WTC11 (cell line): Measurements from ENCODE around the gene LSM7. TPM values are rescaled to one million over a fixed set of nuclear protein-coding genes. Genes with fewer than 3 reads are reported as not detected.

Experiments
- ATAC-seq: fragments of 200-7000 bp; cut with Tn5 transposase; 2 replicates; pipeline ENCODE4 v1.10.0; 2021; ENCODE audit warnings: mild to moderate bottlenecking, moderate library complexity
- CTCF ChIA-PET: fragments of 300-600 bp; sonication (Branson Sonifier 250); formaldehyde crosslinking; loops from one replicate; lab custom pipeline; 2021; ENCODE audit warnings: antibody characterized with exemption; lab: Charles Lee
- POLR2A ChIA-PET: fragments of 350-600 bp; sonication (Branson Sonifier 250); formaldehyde crosslinking; loops from one replicate; lab custom pipeline; 2021; ENCODE audit warnings: antibody characterized with exemption; lab: Charles Lee
- DNase-seq: peaks from one replicate; pipeline ENCODE4 v3.0.0; 2021; ENCODE audit warnings: low spot score
- H3K27ac Mint-ChIP-seq: 2 replicates; pipeline ENCODE4 v1.8.0; 2021; ENCODE audit warnings: mixed read lengths
- H3K27me3 Mint-ChIP-seq: 2 replicates; pipeline ENCODE4 v1.8.0; 2021; ENCODE audit warnings: low read depth, mild to moderate bottlenecking, moderate library complexity, mixed read lengths
- H3K36me3 Mint-ChIP-seq: 2 replicates; pipeline ENCODE4 v1.8.0; 2021; ENCODE audit warnings: mixed read lengths
- H3K4me1 Mint-ChIP-seq: 2 replicates; pipeline ENCODE4 v1.8.0; 2022; ENCODE audit warnings: mixed read lengths
- H3K4me3 Mint-ChIP-seq: 2 replicates; pipeline ENCODE4 v1.8.0; 2021; ENCODE audit warnings: mild to moderate bottlenecking, moderate library complexity, mixed read lengths
- H3K9me3 Mint-ChIP-seq: 2 replicates; pipeline ENCODE4 v1.8.0; 2021; ENCODE audit warnings: mixed read lengths
- CBFB ChIP-seq: sonication (generic); formaldehyde crosslinking; IDR thresholded peaks from 2 replicates; pipeline ENCODE4 v1.8.1; 2022; ENCODE audit warnings: mild to moderate bottlenecking, low read depth, missing genetic modification reagents
- ELF4 ChIP-seq: sonication (generic); formaldehyde crosslinking; IDR thresholded peaks from 2 replicates; pipeline ENCODE4 v1.8.1; 2022; ENCODE audit warnings: low read depth, mild to moderate bottlenecking, moderate library complexity, missing genetic modification reagents
- FOXK1 ChIP-seq: sonication (generic); formaldehyde crosslinking; IDR thresholded peaks from 2 replicates; pipeline ENCODE4 v1.8.0; 2022; ENCODE audit warnings: mild to moderate bottlenecking, moderate library complexity, missing genetic modification reagents
- GRHL2 ChIP-seq: fragments of 250-450 bp; sonication (Bioruptor Pico); IDR thresholded peaks from 2 replicates; pipeline ENCODE4 v1.8.0; 2022; ENCODE audit warnings: mild to moderate bottlenecking, moderate library complexity; ENCODE audit not compliant: insufficient replicate concordance, severe bottlenecking
- GTF2I ChIP-seq: fragments of 250-450 bp; sonication (Bioruptor Pico); conservative IDR thresholded peaks from 2 replicates; pipeline ENCODE4 v1.4.0; 2021; ENCODE audit warnings: mild to moderate bottlenecking
- IRF2 ChIP-seq: sonication (generic); formaldehyde crosslinking; IDR thresholded peaks from 2 replicates; pipeline ENCODE4 v1.8.0; 2022; ENCODE audit warnings: low read depth, missing genetic modification reagents, borderline replicate concordance
- KAT7 ChIP-seq: sonication (generic); formaldehyde crosslinking; IDR thresholded peaks from 2 replicates; pipeline ENCODE4 v1.8.1; 2023; ENCODE audit warnings: missing genetic modification reagents, mild to moderate bottlenecking, borderline replicate concordance
- NR3C1 ChIP-seq: sonication (generic); formaldehyde crosslinking; conservative IDR thresholded peaks from 2 replicates; pipeline ENCODE4 v1.8.1; 2023; ENCODE audit warnings: low read depth, mild to moderate bottlenecking, missing genetic modification reagents
- OVOL2 ChIP-seq: fragments of 250-450 bp; sonication (Bioruptor Pico); IDR thresholded peaks from 2 replicates; pipeline ENCODE4 v1.9.0; 2021; ENCODE audit warnings: mild to moderate bottlenecking, borderline replicate concordance
- TEAD1 ChIP-seq: sonication (generic); formaldehyde crosslinking; IDR thresholded peaks from 2 replicates; pipeline ENCODE4 v1.8.0; 2022; ENCODE audit warnings: mild to moderate bottlenecking, missing genetic modification reagents
- ZBTB21 ChIP-seq: sonication (generic); formaldehyde crosslinking; IDR thresholded peaks from 2 replicates; pipeline ENCODE4 v1.8.1; 2023; ENCODE audit warnings: mild to moderate bottlenecking, missing genetic modification reagents, borderline replicate concordance
- ZNF263 ChIP-seq: sonication (generic); formaldehyde crosslinking; IDR thresholded peaks from 2 replicates; pipeline ENCODE4 v1.8.1; 2022; ENCODE audit warnings: low read depth, mild to moderate bottlenecking, moderate library complexity, missing genetic modification reagents
- ZNF317 ChIP-seq: sonication (generic); formaldehyde crosslinking; IDR thresholded peaks from 2 replicates; pipeline ENCODE4 v1.8.1; 2023; ENCODE audit warnings: low read depth, mild to moderate bottlenecking, moderate library complexity, missing genetic modification reagents, borderline replicate concordance
- total RNA-seq: library from RNA; stranded (reverse); gene quantifications from 3 replicates; pipeline ENCODE4 v1.2.3, GENCODE V29; 2021
- TF ChIP-seq, protein P1 (sequence below): sonication (generic); formaldehyde crosslinking; IDR thresholded peaks from 2 replicates; pipeline ENCODE4 v1.8.1; 2023; ENCODE audit warnings: mild to moderate bottlenecking, missing genetic modification reagents, moderate library complexity
- TF ChIP-seq, protein P2 (sequence below): sonication (generic); formaldehyde crosslinking; IDR thresholded peaks from 2 replicates; pipeline ENCODE4 v1.8.0; 2023; ENCODE audit warnings: missing genetic modification reagents, mild to moderate bottlenecking, borderline replicate concordance
- TF ChIP-seq, protein P3 (sequence below): sonication (generic); formaldehyde crosslinking; IDR thresholded peaks from 2 replicates; pipeline ENCODE4 v1.8.1; 2022; ENCODE audit warnings: low read depth, missing genetic modification reagents, borderline replicate concordance
- TF ChIP-seq, protein P4 (sequence below): sonication (generic); formaldehyde crosslinking; IDR thresholded peaks from 2 replicates; pipeline ENCODE4 v1.8.0; 2022; ENCODE audit warnings: mild to moderate bottlenecking, missing genetic modification reagents
- TF ChIP-seq, protein P5 (sequence below): sonication (generic); formaldehyde crosslinking; IDR thresholded peaks from 2 replicates; pipeline ENCODE4 v1.8.0; 2023; ENCODE audit warnings: mild to moderate bottlenecking, missing genetic modification reagents
- TF ChIP-seq, protein P6 (sequence below): sonication (generic); formaldehyde crosslinking; conservative IDR thresholded peaks from 2 replicates; pipeline ENCODE4 v1.8.1; 2022; ENCODE audit warnings: mild to moderate bottlenecking, missing genetic modification reagents

LSM7 gene
- total RNA-seq, 1 experiment from 2014 or later: 245 TPM

DNA sequence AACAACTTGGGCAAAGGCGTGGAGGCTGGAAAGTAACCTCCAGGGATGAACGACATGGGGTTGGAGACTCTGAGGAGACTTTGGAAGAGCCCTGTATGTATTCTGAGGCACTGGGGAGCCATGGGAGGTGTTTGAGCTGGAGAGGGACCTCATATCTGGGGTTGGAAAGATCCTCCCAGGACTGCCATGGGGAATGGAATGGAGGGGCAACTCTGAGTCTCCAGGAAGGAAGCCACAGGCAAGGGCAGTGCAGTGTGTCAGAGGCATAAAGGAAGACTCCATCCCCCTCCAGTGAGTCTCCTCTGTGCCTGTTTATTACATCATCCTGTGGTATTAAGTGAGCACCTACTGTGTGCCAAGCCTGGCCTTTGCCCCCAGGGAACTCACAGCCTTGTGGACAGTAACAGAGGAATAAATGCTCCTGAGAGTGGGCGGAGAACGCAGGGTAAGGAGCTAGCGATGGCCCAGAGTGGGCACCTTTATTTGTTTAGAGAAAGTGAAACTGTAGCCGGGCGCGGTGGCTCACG is 54.1 kb downstream of the LSM7 start:
- ChIA-PET CTCF (interaction anchor here (0.5 to 4.4 kb wide), 23 partner anchors 13 to 523 kb away, joined by 3 to 42 read pairs (median 4); partner anchors contain the start of gene LSM7), POLR2A (interaction anchor here (0.5 to 0.9 kb wide), 2 partner anchors 21 to 471 kb away, joined by 3 to 5 read pairs; no protein-coding TSS in a partner anchor)
- no peaks in the 10 kb centered on the region for H3K9me3 Mint-ChIP-seq
- no peak for ATAC-seq
- no peak for DNase-seq
- H3K36me3 Mint-ChIP-seq: peaks cover 8% of the 10 kb centered on the region
- H3K4me1 Mint-ChIP-seq: peaks cover 22% of the 10 kb centered on the region
- peak overlapping the region; percentile 98 for H3K27ac Mint-ChIP-seq
- TF ChIP-seq CBFB (0 out of 2 replicates have a peak, but pooled peaks have one; percentile 5), ZBTB21 (CRISPR knock-in tag) (no peak), OVOL2 (no peak)
- peak overlapping the region; percentile 59 for H3K4me3 Mint-ChIP-seq
- H3K27me3 Mint-ChIP-seq: no peaks in the 10 kb centered on the region; the same call in 1 of the 2 replicates

DNA sequence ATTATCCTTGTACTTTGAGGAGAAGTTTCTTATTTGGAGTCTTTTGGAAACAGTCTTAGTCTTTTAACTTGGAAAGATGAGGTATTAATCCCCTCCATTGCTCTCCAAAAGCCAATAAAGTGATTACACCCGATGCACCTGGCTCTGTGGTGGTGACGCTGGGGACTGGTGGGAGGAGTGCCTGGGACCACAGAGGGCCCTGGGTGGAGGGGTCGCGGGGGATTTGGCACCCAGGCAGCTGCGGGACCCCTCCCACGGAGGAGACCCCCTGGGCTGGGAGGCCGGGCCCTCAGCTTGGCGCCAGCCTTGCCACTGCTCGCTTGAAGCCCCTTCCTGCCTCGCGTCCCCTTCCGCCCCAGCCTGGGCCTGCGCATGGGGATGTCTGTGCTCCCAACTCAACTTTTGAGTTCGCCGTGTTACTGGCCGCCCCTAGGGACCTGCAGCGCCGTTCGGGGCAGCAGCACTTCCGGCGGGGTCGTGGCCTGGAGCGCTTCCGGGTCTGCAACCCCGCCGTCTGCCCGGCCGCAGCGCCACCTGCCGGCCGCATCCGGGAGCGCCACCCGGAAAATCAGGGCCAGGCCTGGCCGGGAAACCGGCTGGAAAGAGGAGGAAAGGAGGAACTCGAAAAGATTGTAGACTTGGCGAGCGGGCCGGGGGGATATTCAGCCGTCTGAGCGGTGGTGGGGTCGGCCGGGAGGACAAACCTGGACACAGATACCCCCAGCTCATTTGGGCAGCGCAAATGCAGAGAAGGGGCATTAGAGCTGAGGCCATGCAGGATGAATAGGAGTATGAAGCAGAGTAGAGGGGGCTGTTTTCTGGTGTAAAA is 54.8 kb downstream of the LSM7 start:
- ChIA-PET CTCF (interaction anchor here (0.5 to 3.0 kb wide), 11 partner anchors 12 to 127 kb away, joined by 3 to 42 read pairs (median 9); no protein-coding TSS in a partner anchor), POLR2A (no interaction called here)
- DNase-seq: peak; percentile 89
- peak overlapping the region; percentile 59 for H3K4me3 Mint-ChIP-seq
- peak; percentile 61 for ATAC-seq
- H3K36me3 Mint-ChIP-seq: peaks cover 8% of the 10 kb centered on the region
- peak overlapping the region; percentile 98 for H3K27ac Mint-ChIP-seq
- H3K4me1 Mint-ChIP-seq: peaks cover 23% of the 10 kb centered on the region
- no peaks in the 10 kb centered on the region; the same call in 1 of the 2 replicates for H3K27me3 Mint-ChIP-seq
- no peaks in the 10 kb centered on the region for H3K9me3 Mint-ChIP-seq
- TF ChIP-seq NR3C1: peak; percentile 86; the same call in 1 of the 2 replicates
- TF ChIP-seq ZNF317: no peak
- TF ChIP-seq ELF4 (CRISPR knock-in tag): 0 out of 2 replicates have a peak, but pooled peaks have one; percentile 49
- peak; percentile 72 for TF ChIP-seq TEAD1 (CRISPR knock-in tag)
- peak; percentile 70; the same call in 1 of the 2 replicates for TF ChIP-seq FOXK1 (CRISPR knock-in tag)
- no peak for TF ChIP-seq GRHL2
- TF ChIP-seq KAT7: peak; percentile 69; the same call in 1 of the 2 replicates
- TF ChIP-seq, protein P1, sequence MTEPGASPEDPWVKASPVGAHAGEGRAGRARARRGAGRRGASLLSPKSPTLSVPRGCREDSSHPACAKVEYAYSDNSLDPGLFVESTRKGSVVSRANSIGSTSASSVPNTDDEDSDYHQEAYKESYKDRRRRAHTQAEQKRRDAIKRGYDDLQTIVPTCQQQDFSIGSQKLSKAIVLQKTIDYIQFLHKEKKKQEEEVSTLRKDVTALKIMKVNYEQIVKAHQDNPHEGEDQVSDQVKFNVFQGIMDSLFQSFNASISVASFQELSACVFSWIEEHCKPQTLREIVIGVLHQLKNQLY: no peak
- no peak for TF ChIP-seq IRF2 (CRISPR knock-in tag)
- 0 out of 2 replicates have a peak, but pooled peaks have one; percentile 57 for TF ChIP-seq ZNF263
- TF ChIP-seq, protein P2, sequence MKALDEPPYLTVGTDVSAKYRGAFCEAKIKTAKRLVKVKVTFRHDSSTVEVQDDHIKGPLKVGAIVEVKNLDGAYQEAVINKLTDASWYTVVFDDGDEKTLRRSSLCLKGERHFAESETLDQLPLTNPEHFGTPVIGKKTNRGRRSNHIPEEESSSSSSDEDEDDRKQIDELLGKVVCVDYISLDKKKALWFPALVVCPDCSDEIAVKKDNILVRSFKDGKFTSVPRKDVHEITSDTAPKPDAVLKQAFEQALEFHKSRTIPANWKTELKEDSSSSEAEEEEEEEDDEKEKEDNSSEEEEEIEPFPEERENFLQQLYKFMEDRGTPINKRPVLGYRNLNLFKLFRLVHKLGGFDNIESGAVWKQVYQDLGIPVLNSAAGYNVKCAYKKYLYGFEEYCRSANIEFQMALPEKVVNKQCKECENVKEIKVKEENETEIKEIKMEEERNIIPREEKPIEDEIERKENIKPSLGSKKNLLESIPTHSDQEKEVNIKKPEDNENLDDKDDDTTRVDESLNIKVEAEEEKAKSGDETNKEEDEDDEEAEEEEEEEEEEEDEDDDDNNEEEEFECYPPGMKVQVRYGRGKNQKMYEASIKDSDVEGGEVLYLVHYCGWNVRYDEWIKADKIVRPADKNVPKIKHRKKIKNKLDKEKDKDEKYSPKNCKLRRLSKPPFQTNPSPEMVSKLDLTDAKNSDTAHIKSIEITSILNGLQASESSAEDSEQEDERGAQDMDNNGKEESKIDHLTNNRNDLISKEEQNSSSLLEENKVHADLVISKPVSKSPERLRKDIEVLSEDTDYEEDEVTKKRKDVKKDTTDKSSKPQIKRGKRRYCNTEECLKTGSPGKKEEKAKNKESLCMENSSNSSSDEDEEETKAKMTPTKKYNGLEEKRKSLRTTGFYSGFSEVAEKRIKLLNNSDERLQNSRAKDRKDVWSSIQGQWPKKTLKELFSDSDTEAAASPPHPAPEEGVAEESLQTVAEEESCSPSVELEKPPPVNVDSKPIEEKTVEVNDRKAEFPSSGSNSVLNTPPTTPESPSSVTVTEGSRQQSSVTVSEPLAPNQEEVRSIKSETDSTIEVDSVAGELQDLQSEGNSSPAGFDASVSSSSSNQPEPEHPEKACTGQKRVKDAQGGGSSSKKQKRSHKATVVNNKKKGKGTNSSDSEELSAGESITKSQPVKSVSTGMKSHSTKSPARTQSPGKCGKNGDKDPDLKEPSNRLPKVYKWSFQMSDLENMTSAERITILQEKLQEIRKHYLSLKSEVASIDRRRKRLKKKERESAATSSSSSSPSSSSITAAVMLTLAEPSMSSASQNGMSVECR (CRISPR knock-in tag): 0 out of 2 replicates have a peak, but pooled peaks have one; percentile 72
- TF ChIP-seq, protein P3, sequence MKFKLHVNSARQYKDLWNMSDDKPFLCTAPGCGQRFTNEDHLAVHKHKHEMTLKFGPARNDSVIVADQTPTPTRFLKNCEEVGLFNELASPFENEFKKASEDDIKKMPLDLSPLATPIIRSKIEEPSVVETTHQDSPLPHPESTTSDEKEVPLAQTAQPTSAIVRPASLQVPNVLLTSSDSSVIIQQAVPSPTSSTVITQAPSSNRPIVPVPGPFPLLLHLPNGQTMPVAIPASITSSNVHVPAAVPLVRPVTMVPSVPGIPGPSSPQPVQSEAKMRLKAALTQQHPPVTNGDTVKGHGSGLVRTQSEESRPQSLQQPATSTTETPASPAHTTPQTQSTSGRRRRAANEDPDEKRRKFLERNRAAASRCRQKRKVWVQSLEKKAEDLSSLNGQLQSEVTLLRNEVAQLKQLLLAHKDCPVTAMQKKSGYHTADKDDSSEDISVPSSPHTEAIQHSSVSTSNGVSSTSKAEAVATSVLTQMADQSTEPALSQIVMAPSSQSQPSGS (CRISPR knock-in tag): no peak
- no peak for TF ChIP-seq GTF2I (CRISPR knock-in tag)
- TF ChIP-seq, protein P4, sequence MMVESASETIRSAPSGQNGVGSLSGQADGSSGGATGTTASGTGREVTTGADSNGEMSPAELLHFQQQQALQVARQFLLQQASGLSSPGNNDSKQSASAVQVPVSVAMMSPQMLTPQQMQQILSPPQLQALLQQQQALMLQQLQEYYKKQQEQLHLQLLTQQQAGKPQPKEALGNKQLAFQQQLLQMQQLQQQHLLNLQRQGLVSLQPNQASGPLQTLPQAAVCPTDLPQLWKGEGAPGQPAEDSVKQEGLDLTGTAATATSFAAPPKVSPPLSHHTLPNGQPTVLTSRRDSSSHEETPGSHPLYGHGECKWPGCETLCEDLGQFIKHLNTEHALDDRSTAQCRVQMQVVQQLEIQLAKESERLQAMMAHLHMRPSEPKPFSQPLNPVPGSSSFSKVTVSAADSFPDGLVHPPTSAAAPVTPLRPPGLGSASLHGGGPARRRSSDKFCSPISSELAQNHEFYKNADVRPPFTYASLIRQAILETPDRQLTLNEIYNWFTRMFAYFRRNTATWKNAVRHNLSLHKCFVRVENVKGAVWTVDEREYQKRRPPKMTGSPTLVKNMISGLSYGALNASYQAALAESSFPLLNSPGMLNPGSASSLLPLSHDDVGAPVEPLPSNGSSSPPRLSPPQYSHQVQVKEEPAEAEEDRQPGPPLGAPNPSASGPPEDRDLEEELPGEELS (CRISPR knock-in tag): 0 out of 2 replicates have a peak, but pooled peaks have one; percentile 62
- TF ChIP-seq, protein P5, sequence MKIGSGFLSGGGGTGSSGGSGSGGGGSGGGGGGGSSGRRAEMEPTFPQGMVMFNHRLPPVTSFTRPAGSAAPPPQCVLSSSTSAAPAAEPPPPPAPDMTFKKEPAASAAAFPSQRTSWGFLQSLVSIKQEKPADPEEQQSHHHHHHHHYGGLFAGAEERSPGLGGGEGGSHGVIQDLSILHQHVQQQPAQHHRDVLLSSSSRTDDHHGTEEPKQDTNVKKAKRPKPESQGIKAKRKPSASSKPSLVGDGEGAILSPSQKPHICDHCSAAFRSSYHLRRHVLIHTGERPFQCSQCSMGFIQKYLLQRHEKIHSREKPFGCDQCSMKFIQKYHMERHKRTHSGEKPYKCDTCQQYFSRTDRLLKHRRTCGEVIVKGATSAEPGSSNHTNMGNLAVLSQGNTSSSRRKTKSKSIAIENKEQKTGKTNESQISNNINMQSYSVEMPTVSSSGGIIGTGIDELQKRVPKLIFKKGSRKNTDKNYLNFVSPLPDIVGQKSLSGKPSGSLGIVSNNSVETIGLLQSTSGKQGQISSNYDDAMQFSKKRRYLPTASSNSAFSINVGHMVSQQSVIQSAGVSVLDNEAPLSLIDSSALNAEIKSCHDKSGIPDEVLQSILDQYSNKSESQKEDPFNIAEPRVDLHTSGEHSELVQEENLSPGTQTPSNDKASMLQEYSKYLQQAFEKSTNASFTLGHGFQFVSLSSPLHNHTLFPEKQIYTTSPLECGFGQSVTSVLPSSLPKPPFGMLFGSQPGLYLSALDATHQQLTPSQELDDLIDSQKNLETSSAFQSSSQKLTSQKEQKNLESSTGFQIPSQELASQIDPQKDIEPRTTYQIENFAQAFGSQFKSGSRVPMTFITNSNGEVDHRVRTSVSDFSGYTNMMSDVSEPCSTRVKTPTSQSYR (CRISPR knock-in tag): 0 out of 2 replicates have a peak, but pooled peaks have one; percentile 12
- TF ChIP-seq, protein P6, sequence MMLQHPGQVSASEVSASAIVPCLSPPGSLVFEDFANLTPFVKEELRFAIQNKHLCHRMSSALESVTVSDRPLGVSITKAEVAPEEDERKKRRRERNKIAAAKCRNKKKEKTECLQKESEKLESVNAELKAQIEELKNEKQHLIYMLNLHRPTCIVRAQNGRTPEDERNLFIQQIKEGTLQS (CRISPR knock-in tag): no peak
